Endothelial cell of umbilical vein (primary cell): Measurements from ENCODE around the gene MAST4. TPM values are rescaled to one million over a fixed set of nuclear protein-coding genes. Genes with fewer than 3 reads are reported as not detected.
A peak's percentile ranks its signal among the peaks of the same experiment; 100 is the strongest.

Experiments used
- BruUV-seq: library from RNA; stranded (reverse); fragments of 400-500 nt; replicated peaks from 2 replicates; lab custom pipeline; 2021; lab: Mats Ljungman, UMichigan
- CTCF ChIA-PET: fragments of 300-600, 350-600 bp; sonication (Branson Sonifier 250); formaldehyde crosslinking; loops from one replicate; lab custom pipeline; 2021; ENCODE audit warnings: antibody characterized with exemption, inconsistent platforms; lab: Charles Lee
- POLR2A ChIA-PET: fragments of 300-600, 350-600 bp; sonication (Branson Sonifier 250); formaldehyde crosslinking; loops from one replicate; lab custom pipeline; 2021; ENCODE audit warnings: antibody characterized with exemption, inconsistent platforms; lab: Charles Lee
- DNase-seq: peaks from one replicate; pipeline ENCODE4 v3.0.0-alpha.2; 2011; ENCODE audit warnings: low read depth, low spot score
- FAIRE-seq: peaks from 2 replicates; lab custom pipeline; 2011; peaks lifted over from hg19 to GRCh38; lab: Jason Lieb, UNC
- H2AFZ ChIP-seq: 2 replicates; pipeline ENCODE4 v1.6.0; 2012; ENCODE audit warnings: low read depth, low read length, control low read depth, inconsistent platforms
- H3K27ac ChIP-seq: 2 replicates; pipeline ENCODE4 v1.5.1; 2011; ENCODE audit warnings: low read depth, mild to moderate bottlenecking, control low read depth, low read length, moderate library complexity; ENCODE audit not compliant: insufficient read depth
- H3K27me3 ChIP-seq, 2 experiments: 2 replicates each; pipeline versions ENCODE4 v1.6.0 to v1.6.1; 2011; ENCODE audit warnings: low read length in 2 of 2, mixed read lengths in 1 of 2; ENCODE audit not compliant: control insufficient read depth in 2 of 2, insufficient read depth in 2 of 2
- H3K36me3 ChIP-seq, 2 experiments: 2 replicates in 1 of 2; 3 replicates in 1 of 2; pipeline ENCODE4 v1.5.1; 2011; ENCODE audit warnings: low read length in 2 of 2, mild to moderate bottlenecking in 1 of 2, moderate library complexity in 1 of 2; ENCODE audit not compliant: control insufficient read depth in 2 of 2, insufficient read depth in 2 of 2; ENCODE audit errors: extremely low read depth in 1 of 2
- H3K4me1 ChIP-seq: 3 replicates; pipeline ENCODE4 v1.5.1; 2011; ENCODE audit warnings: mild to moderate bottlenecking, low read length; ENCODE audit not compliant: control insufficient read depth, insufficient read depth; ENCODE audit errors: extremely low read depth
- H3K4me2 ChIP-seq: 2 replicates; pipeline ENCODE4 v1.6.1; 2011; ENCODE audit warnings: low read length, control low read depth, mixed read lengths; ENCODE audit not compliant: insufficient read depth
- H3K4me3 ChIP-seq, 3 experiments: fragments of 200-600 bp in 1 of 3; sonication (generic), shearing (Covaris generic) in 1 of 3; replicated peaks in 1 of 3; 2 replicates each; pipeline ENCODE4 v1.5.1; 2011 to 2016; ENCODE audit warnings: control low read depth in 3 of 3, low read length in 3 of 3, mild to moderate bottlenecking in 2 of 3, inconsistent platforms in 1 of 3, low read depth in 1 of 3, moderate library complexity in 1 of 3; ENCODE audit not compliant: insufficient read depth in 1 of 3
- H3K79me2 ChIP-seq: 2 replicates; pipeline ENCODE4 v1.6.0; 2012; ENCODE audit warnings: low read length, inconsistent platforms; ENCODE audit not compliant: control insufficient read depth, insufficient read depth
- H3K9ac ChIP-seq: replicated peaks from 2 replicates; pipeline ENCODE3; 2011; ENCODE audit warnings: low read length, control low read depth; ENCODE audit not compliant: insufficient read depth; ENCODE audit errors: extremely low read depth
- H3K9me1 ChIP-seq: replicated peaks from 3 replicates; pipeline ENCODE4 v1.6.0; 2011; ENCODE audit warnings: mild to moderate bottlenecking, low read length; ENCODE audit not compliant: control insufficient read depth, insufficient read depth; ENCODE audit errors: extremely low read depth
- H3K9me3 ChIP-seq: replicated peaks from 2 replicates; pipeline ENCODE4 v1.5.1; 2012; ENCODE audit warnings: low read length, inconsistent platforms; ENCODE audit not compliant: control insufficient read depth, insufficient read depth
- H4K20me1 ChIP-seq: replicated peaks from 2 replicates; pipeline ENCODE3; 2011; ENCODE audit warnings: mild to moderate bottlenecking, low read length; ENCODE audit not compliant: control insufficient read depth, insufficient read depth; ENCODE audit errors: extremely low read depth
- CTCF ChIP-seq, 2 donors: IDR thresholded peaks; 1 replicate in 1 of 2; 2 replicates in 1 of 2; pipeline ENCODE4 v1.5.1; 2011; ENCODE audit warnings: low read length in 2 of 2, mild to moderate bottlenecking in 2 of 2, moderate library complexity in 2 of 2, control low read depth in 1 of 2, inconsistent platforms in 1 of 2, low read depth in 1 of 2; ENCODE audit not compliant: insufficient read depth in 1 of 2; ENCODE audit errors: extremely low read depth in 1 of 2
- EZH2 ChIP-seq: IDR thresholded peaks from 2 replicates; pipeline ENCODE4 v1.6.1; 2012; ENCODE audit warnings: borderline replicate concordance, low read depth, mild to moderate bottlenecking, moderate library complexity, low read length, inconsistent platforms; ENCODE audit not compliant: severe bottlenecking
- FOS ChIP-seq: IDR thresholded peaks from 2 replicates; pipeline ENCODE4 v1.6.1; 2011; ENCODE audit warnings: mild to moderate bottlenecking, low read length, moderate library complexity, borderline replicate concordance; ENCODE audit not compliant: insufficient read depth
- GATA2 ChIP-seq: IDR thresholded peaks from 2 replicates; pipeline ENCODE4 v1.7.0; 2011; ENCODE audit warnings: low read depth, mild to moderate bottlenecking, moderate library complexity, mixed read lengths, low read length; ENCODE audit not compliant: insufficient read length, insufficient read depth
- JUN ChIP-seq: IDR thresholded peaks from 2 replicates; pipeline ENCODE4 v1.6.1; 2011; ENCODE audit warnings: borderline replicate concordance, low read depth; ENCODE audit not compliant: insufficient read length, insufficient read depth
- MAX ChIP-seq: IDR thresholded peaks from 2 replicates; pipeline ENCODE4 v1.6.1; 2011; ENCODE audit not compliant: insufficient read depth, insufficient read length
- MYC ChIP-seq: IDR thresholded peaks from one replicate; pipeline ENCODE4 v1.6.1; 2011; ENCODE audit warnings: mild to moderate bottlenecking, low read depth, low read length
- POLR2A ChIP-seq: IDR thresholded peaks from 2 replicates; pipeline ENCODE4 v1.6.1; 2012; ENCODE audit warnings: low read depth, mild to moderate bottlenecking, control low read depth, low read length
- POLR2AphosphoS5 ChIP-seq: IDR thresholded peaks from 2 replicates; pipeline ENCODE4 v1.6.1; 2012; ENCODE audit warnings: low read depth, mild to moderate bottlenecking, control low read depth, low read length, moderate library complexity; ENCODE audit not compliant: insufficient read depth
- dilution Hi-C: fragments of 300-500 bp; cut with MboI; formaldehyde crosslinking; loops from one replicate; pipeline ENCODE4 v1.15.0; 2019; ENCODE audit warnings: low sequenced_read_pairs; ENCODE audit not compliant: extremely low pct_ligation_motif_present
- intact Hi-C: fragments of 100-400 bp; cut with micrococcal nuclease; formaldehyde crosslinking; loops from one replicate; pipeline ENCODE4 v1.10.0; 2022
- polyA plus RNA-seq, 4 experiments: library from polyadenylated mRNA; depleted of rRNA in 3 of 4; stranded (reverse) in 3 of 4; unstranded in 1 of 4; fragments of >200 nt; gene quantifications; 2 replicates each; pipeline versions ENCODE4 v1.2.1 to v1.2.3, GENCODE V29; 2011 to 2012; ENCODE audit warnings: missing spikeins in 1 of 4
- total RNA-seq: library from RNA; stranded (reverse); gene quantifications from 2 replicates; pipeline ENCODE4 v1.2.3, GENCODE V29; 2021

MAST4 gene
- total and polyA plus RNA-seq, 2 donors (not counting 3 experiments of a cell fraction or from before 2014, with no cell fraction given) = 40.2 to 116 TPM

DNA sequence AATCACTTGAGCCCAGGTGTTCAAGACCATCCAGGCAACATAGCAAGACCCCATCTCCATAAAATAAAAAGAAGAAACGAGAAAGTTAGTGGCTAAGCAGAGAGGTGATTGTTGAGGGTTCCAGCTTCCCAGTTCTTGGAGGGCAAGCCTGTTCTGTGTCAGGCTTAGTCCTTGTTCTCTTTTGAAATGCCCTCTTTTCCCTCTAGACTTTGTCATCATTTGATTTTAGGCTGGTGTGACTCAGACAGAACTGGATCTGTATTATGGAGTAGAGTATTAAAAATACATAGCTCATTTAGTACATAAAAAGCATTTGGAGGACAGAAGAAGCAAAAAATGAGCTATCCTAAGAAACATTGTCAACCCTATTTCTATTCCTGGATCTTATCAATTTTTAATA, 441.0 kb downstream of the MAST4 start:
- Histone ChIP-seq H3K4me3 (no peak overlapping the region), H3K4me1 (peaks cover 43% of the 10 kb centered on the region), H3K9me1 (no peaks in the 10 kb centered on the region), H2AFZ (no peak overlapping the region), H3K9me3 (no peaks in the 10 kb centered on the region), H3K36me3 (peaks cover 0 to 4% of the 10 kb centered on the region in 2 experiments), H4K20me1 (peaks cover 2% of the 10 kb centered on the region), H3K27ac (peak overlapping the region; percentile 25), H3K4me2 (no peak overlapping the region), H3K27me3 (no peaks in the 10 kb centered on the region), H3K9ac (no peak overlapping the region), H3K79me2 (peaks cover 72% of the 10 kb centered on the region)
- intact Hi-C loops (no loop called here), dilution Hi-C loops (no loop called here)
- DNase-seq (no peak), FAIRE-seq (no peak)
- TF ChIP-seq FOS (no peak), CTCF (IDR thresholded peaks at IDR 0.05; ENCODE audit: extremely low read depth in 1 of 2, insufficient read depth in 1 of 2, low read depth in 1 of 2, low read length in 2 of 2) (no peak), MYC (no peak), MAX (no peak), GATA2 (no peak), JUN (no peak), POLR2A (no peak), EZH2 (no peak), POLR2AphosphoS5 (no peak)
- CTCF ChIA-PET = interaction anchor here (0.8 to 1.5 kb wide), 6 partner anchors 21 to 1235 kb away, joined by 3 to 5 read pairs (median 3); no protein-coding TSS in a partner anchor
- POLR2A ChIA-PET = no interaction called here
- BruUV-seq = no TSS peak
